ENCODE data around the gene MVB12B. TPM values are rescaled to one million over a fixed set of nuclear protein-coding genes. Genes with fewer than 3 reads are reported as not detected.

The MVB12B gene
- total and polyA plus RNA-seq, 2 of the 4 experiments (the other 2 are of a cell fraction), result 2.0 to 4.0 TPM

DNA sequence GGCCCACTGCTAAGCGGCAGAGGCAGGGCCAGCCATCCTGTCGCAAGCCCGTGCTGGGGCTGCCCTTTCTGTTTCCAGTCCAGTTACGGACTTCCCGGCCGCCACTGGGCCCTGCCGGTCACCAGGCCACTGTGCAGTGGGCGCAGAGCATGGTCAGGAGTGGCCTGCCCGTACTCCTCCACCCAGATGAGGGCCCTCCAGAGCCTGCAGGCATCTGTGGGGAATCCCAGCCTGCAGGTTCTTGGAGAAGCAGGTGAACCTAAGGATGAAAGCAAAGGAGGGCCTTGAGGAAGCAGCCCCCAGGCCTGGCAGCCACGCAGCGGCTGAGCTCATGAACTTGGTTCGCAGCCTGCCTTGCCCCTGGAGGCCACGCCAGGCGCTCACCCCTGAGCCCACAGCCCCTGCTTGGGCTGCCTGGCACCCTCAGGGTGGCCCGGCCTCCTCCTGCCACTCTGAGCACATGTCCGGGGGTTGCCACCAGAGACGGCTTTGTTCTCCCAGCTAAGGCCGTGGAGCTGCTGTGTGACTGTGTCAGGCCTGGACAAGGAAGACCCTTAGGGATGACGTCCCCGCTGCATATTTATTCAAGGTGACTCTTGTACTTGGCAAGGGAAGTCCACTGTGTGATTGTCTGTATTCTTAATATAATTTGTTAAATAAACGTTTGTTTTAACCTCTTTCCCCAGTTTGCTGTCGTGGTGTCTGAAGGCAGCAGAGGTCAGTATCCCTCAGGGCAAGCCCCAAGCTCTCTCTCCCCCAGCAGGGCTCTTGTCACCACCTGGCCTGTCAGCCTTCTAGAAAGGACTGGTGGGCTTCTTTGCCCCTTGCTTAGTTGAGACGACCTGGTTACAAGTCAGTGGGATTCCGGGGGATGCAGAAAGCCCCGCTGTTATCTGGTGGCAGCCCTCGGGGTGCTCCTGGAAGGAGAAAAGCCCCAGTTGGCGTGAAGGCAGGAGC, 180.0 kb downstream of the MVB12B start:
- Histone ChIP-seq H3K4ac (ENCODE audit: low read depth, low read length) (no peak overlapping the region), H3K36me3 (ENCODE audit: control insufficient read depth, insufficient read depth, low read length) (peaks cover 4% of the 10 kb centered on the region; the same call in 1 of the 2 replicates), H2AK9ac (replicated peaks; ENCODE audit: low read depth, low read length, poor library complexity) (no peak overlapping the region), H2BK5ac (ENCODE audit: low read depth, low read length, poor library complexity, severe bottlenecking) (no peak overlapping the region), H3K4me3 (ENCODE audit: insufficient read depth, low read depth, low read length) (no peak overlapping the region), H3K9me1 (ENCODE audit: insufficient read depth, low read length) (no peaks in the 10 kb centered on the region), H2AFZ (replicated peaks; ENCODE audit: low read length, poor library complexity) (no peak overlapping the region), H3K4me1 (ENCODE audit: control insufficient read depth, insufficient read depth, low read length) (no peaks in the 10 kb centered on the region; the same call in 1 of the 2 replicates), H4K5ac (ENCODE audit: low read depth, low read length) (no peak overlapping the region), H3K9me3 (ENCODE audit: control insufficient read depth, insufficient read depth, low read length) (no peaks in the 10 kb centered on the region), H4K20me1 (ENCODE audit: insufficient read depth, low read length) (no peaks in the 10 kb centered on the region), H4K91ac (ENCODE audit: insufficient read depth, low read depth, low read length) (no peak overlapping the region), H2AK5ac (ENCODE audit: low read depth, low read length) (no peak overlapping the region), H3K9ac (ENCODE audit: low read depth, low read length) (no peak overlapping the region), H3K14ac (replicated peaks; ENCODE audit: low read depth, low read length) (no peak overlapping the region), H3K18ac (ENCODE audit: low read depth, low read length) (no peak overlapping the region), H4K8ac (ENCODE audit: low read depth in 2 of 2, low read length in 2 of 2) (no peak overlapping the region), H3K27me3 (ENCODE audit: control insufficient read depth, insufficient read depth, low read length) (peaks cover 17% of the 10 kb centered on the region), H2BK20ac (ENCODE audit: low read depth, low read length) (no peak overlapping the region), H2BK120ac (ENCODE audit: low read depth, low read length) (no peak overlapping the region), H3K56ac (ENCODE audit: extremely low read depth, insufficient read depth, low read length) (no peak overlapping the region), H3K27ac (ENCODE audit: insufficient read depth, low read length) (no peak overlapping the region), H2BK15ac (ENCODE audit: low read depth, low read length) (no peak overlapping the region), H3K4me2 (ENCODE audit: low read depth, low read length) (no peak overlapping the region), H3K23ac (ENCODE audit: low read depth, low read length) (no peak overlapping the region), H3K79me1 (ENCODE audit: low read depth in 1 of 2, low read length in 2 of 2) (no peaks in the 10 kb centered on the region)
- no peak for DNase-seq
- dilution Hi-C loops (cut with HindIII; ENCODE audit: low sequenced_read_pairs, unreplicated experiment) (no loop called here), intact Hi-C loops (cut with micrococcal nuclease) (no loop called here), in situ Hi-C loops (cut with MboI; ENCODE audit: low sequenced_read_pairs) (no loop called here)
- no TSS peak for BruUV-seq (replicated peaks)
- ATAC-seq (ENCODE audit: low read depth), result no peak; the same call in 1 of the 2 replicates
- TF ChIP-seq, protein P1, sequence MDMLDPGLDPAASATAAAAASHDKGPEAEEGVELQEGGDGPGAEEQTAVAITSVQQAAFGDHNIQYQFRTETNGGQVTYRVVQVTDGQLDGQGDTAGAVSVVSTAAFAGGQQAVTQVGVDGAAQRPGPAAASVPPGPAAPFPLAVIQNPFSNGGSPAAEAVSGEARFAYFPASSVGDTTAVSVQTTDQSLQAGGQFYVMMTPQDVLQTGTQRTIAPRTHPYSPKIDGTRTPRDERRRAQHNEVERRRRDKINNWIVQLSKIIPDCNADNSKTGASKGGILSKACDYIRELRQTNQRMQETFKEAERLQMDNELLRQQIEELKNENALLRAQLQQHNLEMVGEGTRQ (IDR thresholded peaks at IDR 0.05; ENCODE audit: low read depth, low read length), result no peak
- TF ChIP-seq POLR2A (IDR thresholded peaks at IDR 0.05; ENCODE audit: low read depth, low read length) (no peak), CEBPB (IDR thresholded peaks at IDR 0.05; ENCODE audit: low read depth, low read length) (no peak), MXI1 (IDR thresholded peaks at IDR 0.05; ENCODE audit: borderline replicate concordance, low read depth, low read length) (no peak), SMC3 (IDR thresholded peaks at IDR 0.05; ENCODE audit: low read depth, low read length) (no peak), MAFK (IDR thresholded peaks at IDR 0.05; ENCODE audit: low read depth, low read length) (no peak), RAD21 (IDR thresholded peaks at IDR 0.05; ENCODE audit: low read length) (no peak), NFE2L2 (IDR thresholded peaks at IDR 0.05; ENCODE audit: low read depth, low read length) (no peak), FOS (IDR thresholded peaks at IDR 0.05; ENCODE audit: low read depth, low read length) (no peak), MAZ (IDR thresholded peaks at IDR 0.05; ENCODE audit: borderline replicate concordance, low read depth, low read length) (no peak)
- TF ChIP-seq, protein P2, sequence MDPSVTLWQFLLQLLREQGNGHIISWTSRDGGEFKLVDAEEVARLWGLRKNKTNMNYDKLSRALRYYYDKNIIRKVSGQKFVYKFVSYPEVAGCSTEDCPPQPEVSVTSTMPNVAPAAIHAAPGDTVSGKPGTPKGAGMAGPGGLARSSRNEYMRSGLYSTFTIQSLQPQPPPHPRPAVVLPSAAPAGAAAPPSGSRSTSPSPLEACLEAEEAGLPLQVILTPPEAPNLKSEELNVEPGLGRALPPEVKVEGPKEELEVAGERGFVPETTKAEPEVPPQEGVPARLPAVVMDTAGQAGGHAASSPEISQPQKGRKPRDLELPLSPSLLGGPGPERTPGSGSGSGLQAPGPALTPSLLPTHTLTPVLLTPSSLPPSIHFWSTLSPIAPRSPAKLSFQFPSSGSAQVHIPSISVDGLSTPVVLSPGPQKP (IDR thresholded peaks at IDR 0.05; ENCODE audit: borderline replicate concordance, low read depth, low read length), result no peak
- TF ChIP-seq, protein P3, sequence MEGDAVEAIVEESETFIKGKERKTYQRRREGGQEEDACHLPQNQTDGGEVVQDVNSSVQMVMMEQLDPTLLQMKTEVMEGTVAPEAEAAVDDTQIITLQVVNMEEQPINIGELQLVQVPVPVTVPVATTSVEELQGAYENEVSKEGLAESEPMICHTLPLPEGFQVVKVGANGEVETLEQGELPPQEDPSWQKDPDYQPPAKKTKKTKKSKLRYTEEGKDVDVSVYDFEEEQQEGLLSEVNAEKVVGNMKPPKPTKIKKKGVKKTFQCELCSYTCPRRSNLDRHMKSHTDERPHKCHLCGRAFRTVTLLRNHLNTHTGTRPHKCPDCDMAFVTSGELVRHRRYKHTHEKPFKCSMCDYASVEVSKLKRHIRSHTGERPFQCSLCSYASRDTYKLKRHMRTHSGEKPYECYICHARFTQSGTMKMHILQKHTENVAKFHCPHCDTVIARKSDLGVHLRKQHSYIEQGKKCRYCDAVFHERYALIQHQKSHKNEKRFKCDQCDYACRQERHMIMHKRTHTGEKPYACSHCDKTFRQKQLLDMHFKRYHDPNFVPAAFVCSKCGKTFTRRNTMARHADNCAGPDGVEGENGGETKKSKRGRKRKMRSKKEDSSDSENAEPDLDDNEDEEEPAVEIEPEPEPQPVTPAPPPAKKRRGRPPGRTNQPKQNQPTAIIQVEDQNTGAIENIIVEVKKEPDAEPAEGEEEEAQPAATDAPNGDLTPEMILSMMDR (conservative IDR thresholded peaks at IDR 0.05; ENCODE audit: low read depth, low read length), result no peak
- 89% methylated on average over 7 of the region's 27 CpGs; no CpG with 5 or more reads in 1 of the 2 experiments for WGBS, 2 experiments (ENCODE audit: extremely low coverage in 2 of 2, insufficient read length in 1 of 2)
- ChIA-PET POLR2A (ENCODE audit: unreplicated experiment) (no interaction called here), CTCF (interaction anchor here (0.6 kb wide), 1 partner anchor 41 kb away, joined by 7 read pairs; no protein-coding TSS in a partner anchor)
